HG02973 (cell line): ENCODE results near the gene SPATA13.
"Not testable (repeated sequence)": the region's sequence is repeated elsewhere in the genome, so short reads cannot be mapped to it uniquely, and the experiment has no call there.

Experiments used
- ATAC-seq: cut with Tn5 transposase; IDR thresholded peaks from one replicate; pipeline ENCODE4 v1.9.1; 2021; ENCODE audit warnings: moderate library complexity; ENCODE audit not compliant: unreplicated experiment

SPATA13 gene

GRCh38 chr13:24306632-24307031, 146.1 kb downstream of the SPATA13 start:
- ATAC-seq, result no peak

GRCh38 chr13:24307211-24308067, 146.9 kb downstream of the SPATA13 start:
- ATAC-seq, result no peak

DNA sequence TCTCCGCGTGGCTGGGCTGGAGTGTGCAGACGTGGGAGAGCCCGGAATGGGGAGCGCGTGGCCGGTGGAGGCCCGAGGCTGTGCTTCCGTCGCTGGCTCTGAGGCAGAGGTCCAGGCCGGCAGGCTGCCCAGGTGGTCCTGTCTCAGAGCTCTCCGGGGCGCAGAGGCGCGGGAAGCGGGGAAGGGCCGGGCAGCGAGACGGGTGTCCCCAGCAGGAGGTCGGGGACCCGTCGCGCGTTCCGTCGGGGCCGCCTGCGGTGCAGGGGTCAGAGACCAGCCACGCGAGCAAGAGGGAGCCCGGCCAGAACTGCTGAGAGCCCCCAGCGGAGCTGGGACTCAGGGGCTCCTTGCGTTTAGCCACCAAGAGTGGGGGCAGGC, 147.5 kb downstream of the SPATA13 start:
- no peak for ATAC-seq

GRCh38 chr13:24308488-24309020, 148.0 kb downstream of the SPATA13 start:
- no peak for ATAC-seq

DNA sequence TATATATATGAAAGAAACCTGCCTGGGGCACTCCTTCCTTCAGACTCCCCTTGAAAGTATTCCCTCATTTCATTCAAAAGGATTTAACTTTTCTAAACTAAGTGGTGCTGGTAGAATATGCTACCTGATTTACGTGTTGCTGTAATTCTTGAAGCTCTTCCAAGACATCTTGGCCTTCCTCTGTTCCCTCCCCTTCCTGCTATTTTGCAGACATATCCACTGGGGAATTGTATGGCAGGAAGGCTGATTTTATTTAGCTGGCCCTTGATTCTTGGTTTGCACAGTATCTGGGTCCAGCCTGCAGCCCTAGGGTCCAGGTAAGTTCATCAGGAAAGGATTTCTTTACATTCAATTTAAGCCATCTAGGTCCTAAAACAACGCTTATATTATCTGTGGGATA, 148.8 kb downstream of the SPATA13 start, which contains the start of gene C1QTNF9:
Gene C1QTNF9 (plus strand): TSS at position 281 of the 400 bp plus-strand sequence. CDS start 6,424 bp downstream, outside the sequence.
- ATAC-seq, result not testable (repeated sequence)

- ATAC-seq, result no peak
These were observed 152.9 kb downstream of the SPATA13 start for GRCh38 chr13:24313439-24313838.

GRCh38 chr13:24317835-24318234, 157.3 kb downstream of the SPATA13 start:
- ATAC-seq, result not testable (repeated sequence)

GRCh38 chr13:24318878-24319277, 158.4 kb downstream of the SPATA13 start:
- ATAC-seq, result not testable (repeated sequence)

DNA sequence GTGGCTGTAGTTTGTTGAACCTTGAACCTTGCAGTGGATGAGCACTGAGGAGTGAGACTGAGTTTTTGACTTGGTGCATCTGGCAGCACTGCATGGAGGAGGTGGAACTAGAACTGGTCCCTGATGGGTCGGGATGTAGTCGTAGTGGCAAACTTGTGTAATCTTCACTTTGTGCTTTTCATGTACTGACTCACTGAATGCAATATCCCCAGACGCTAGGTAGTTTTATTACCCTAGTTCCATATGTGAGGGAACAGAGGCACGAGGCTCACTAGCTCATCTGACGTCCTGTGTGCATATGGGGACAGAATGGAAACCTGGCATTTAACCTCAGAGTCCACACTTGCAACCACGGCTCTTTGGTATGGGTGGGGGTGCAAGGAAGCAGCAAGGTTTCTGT, 159.1 kb downstream of the SPATA13 start:
- ATAC-seq, result not testable (repeated sequence)

- not testable (repeated sequence) for ATAC-seq
These were observed 160.9 kb downstream of the SPATA13 start for GRCh38 chr13:24321416-24321815.

DNA sequence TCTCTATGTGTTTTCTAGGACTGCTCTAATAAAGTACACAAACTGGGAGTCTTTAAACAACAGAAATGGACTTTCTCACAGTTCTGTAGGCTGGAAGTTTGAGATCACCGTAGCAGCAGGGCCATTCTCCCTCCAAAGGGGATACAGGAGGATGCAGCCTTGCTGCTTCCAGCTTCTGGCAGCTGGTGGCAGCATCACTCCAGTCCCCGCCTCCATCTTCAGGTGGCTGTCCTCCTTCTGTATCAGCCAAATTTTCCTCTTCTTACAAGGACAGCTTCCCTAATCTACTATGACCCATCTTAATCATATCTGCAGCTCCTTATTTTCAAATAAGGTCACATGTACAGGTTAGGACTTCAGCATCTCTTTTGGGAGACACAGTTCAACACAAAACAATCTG, 161.9 kb downstream of the SPATA13 start:
- not testable (repeated sequence) for ATAC-seq

GRCh38 chr13:24323036-24323738, 162.7 kb downstream of the SPATA13 start:
- no peak for ATAC-seq

GRCh38 chr13:24323739-24324075, 163.2 kb downstream of the SPATA13 start:
- no peak for ATAC-seq

DNA sequence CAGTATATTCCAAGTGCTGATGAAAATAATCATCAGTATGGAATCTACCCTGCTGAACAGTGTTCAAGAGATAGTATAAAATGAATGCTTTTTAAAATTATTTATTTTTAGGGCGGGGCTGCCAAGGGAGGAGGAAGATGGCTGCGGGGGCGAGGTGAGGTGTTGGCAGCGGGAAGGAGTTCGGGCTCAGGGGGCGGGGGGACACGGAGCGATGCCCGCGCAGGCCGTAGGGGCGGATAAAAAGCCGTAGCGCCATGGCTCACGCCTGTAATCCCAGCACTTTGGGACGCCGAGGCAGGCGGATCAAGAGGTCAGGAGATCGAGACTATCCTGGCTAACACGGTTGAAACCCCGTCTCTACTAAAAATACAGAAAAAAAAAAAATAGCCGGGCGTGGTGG, 167.1 kb downstream of the SPATA13 start:
- not testable (repeated sequence) for ATAC-seq

- no peak for ATAC-seq
These were observed 167.6 kb downstream of the SPATA13 start for GRCh38 chr13:24328145-24328544.

- ATAC-seq, result no peak
These were observed 178.2 kb downstream of the SPATA13 start for GRCh38 chr13:24338721-24339120.

GRCh38 chr13:24339937-24340607, 179.6 kb downstream of the SPATA13 start:
- ATAC-seq, result no peak

- no peak for ATAC-seq
These were observed 180.1 kb downstream of the SPATA13 start for GRCh38 chr13:24340608-24340955.

- no peak for ATAC-seq
These were observed 180.9 kb downstream of the SPATA13 start for GRCh38 chr13:24341439-24341838.

DNA sequence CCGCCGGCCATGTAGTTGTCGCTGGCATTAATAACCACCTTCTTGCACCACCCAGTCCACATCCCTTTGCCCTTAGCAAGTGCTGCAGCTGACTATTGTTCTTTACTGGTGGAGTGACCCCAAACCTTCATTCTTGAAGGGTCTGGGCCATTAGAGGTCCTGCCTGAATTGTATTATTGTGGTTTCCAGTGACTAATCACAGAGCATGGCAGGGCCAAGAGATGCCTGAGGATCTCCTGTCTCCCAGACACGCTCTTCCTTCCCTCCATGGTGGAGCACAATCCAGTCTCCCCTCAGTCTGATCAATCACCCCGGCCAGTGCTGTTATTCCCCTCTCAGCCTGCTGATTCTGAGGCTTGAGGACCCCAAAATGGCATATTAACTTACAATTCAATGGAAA, 187.9 kb downstream of the SPATA13 start:
- ATAC-seq, result no peak

GRCh38 chr13:24348797-24349515, 188.4 kb downstream of the SPATA13 start:
- ATAC-seq, result no peak
